ENCODE data around the gene CDK5.

Gene CDK5

DNA sequence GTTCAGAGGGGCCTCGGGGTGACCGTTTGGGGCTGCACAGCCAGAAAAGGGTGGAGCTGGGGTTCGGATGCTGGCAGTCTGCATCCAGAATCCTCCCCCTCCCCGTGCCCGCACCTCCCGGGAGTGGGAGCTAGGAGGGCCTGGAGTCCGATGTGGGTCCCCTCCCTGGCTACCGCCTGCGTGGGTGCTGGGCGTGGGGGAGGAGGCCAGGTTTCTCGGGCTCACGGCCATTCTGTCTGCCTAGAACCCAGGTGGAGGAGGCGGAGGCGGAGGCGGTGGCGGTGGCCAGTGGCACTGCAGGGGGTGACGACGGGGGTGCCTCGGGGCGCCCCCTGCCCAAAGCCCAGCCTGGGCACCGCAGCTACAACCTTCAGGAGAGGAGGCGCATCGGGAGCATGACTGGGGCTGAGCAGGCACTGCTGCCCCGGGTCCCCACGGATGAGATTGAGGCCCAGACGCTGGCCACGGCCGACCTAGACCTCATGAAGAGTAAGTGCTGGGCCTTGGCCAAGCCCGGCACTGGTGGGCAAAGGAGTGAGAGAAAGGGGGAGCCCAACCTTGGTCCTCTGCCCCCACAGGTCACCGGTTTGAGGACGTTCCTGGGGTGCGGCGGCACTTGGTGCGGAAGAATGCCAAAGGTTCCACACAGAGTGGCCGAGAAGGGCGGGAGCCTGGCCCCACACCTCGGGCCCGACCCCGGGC lies 8.7 kb upstream of the CDK5 start:
- TF ChIP-seq, protein P1, sequence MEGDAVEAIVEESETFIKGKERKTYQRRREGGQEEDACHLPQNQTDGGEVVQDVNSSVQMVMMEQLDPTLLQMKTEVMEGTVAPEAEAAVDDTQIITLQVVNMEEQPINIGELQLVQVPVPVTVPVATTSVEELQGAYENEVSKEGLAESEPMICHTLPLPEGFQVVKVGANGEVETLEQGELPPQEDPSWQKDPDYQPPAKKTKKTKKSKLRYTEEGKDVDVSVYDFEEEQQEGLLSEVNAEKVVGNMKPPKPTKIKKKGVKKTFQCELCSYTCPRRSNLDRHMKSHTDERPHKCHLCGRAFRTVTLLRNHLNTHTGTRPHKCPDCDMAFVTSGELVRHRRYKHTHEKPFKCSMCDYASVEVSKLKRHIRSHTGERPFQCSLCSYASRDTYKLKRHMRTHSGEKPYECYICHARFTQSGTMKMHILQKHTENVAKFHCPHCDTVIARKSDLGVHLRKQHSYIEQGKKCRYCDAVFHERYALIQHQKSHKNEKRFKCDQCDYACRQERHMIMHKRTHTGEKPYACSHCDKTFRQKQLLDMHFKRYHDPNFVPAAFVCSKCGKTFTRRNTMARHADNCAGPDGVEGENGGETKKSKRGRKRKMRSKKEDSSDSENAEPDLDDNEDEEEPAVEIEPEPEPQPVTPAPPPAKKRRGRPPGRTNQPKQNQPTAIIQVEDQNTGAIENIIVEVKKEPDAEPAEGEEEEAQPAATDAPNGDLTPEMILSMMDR (IDR thresholded peaks at IDR 0.05): no peak

DNA sequence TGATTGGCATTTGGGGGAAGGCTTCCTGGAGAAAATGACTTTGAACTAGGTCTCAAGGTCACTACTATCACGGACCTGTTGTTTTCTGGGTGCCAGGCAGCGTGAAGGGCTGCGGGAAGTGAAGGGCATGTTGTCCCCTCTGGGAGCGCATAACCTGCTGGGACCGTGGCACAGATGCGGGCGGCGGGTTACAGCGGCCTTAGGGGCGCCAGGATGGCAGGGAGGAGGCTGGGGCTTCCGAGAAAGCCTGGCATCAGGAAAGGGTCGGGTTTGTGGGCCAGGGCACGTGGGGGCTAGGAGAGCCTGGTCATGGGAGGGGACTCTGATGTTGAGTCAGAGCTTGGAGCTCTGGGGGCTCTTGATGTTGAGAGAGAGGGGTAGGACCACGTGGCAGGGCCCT lies 7.8 kb upstream of the CDK5 start:
- TF ChIP-seq, protein P1 (IDR thresholded peaks at IDR 0.05): no peak

DNA sequence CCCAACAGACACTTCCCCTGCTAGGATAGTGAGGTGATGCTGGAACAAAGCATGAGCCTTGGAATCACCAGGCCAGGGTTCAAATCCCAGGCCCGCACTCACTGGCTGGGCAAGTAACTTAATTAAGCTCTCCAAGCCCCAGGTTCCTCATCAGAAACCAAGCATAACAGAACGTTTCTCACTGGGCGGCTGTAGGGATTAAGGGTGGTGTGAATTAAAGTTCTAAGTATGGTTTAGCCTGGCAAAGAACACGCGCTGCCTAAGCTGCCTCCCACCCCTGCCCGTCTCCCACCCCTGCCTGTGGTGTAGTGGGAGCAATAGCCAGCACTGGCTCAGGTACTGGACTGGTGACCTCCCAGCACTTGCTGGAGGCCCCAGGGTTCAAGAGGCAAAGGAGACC lies 7.3 kb upstream of the CDK5 start:
- TF ChIP-seq, protein P1 (IDR thresholded peaks at IDR 0.05): no peak

DNA sequence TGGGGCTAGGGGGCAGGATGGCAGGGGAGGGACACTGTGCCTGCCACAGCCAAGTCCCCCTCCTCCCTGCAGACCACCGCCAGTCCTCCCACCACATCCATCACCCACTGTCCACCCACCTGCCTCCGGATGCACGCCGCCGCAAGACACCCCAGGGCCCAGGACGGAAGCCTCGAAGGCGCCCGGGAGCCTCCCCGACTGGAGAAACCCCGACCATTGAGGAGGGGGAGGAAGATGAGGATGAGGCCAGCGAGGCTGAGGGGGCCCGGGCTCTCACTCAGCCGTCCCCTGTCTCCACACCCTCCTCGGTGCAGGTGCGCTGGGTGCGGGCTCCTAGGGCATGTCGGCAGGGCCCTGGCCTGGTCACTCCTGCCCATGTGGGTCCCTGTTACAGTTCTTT lies 6.8 kb upstream of the CDK5 start:
- TF ChIP-seq, protein P1 (IDR thresholded peaks at IDR 0.05): no peak

DNA sequence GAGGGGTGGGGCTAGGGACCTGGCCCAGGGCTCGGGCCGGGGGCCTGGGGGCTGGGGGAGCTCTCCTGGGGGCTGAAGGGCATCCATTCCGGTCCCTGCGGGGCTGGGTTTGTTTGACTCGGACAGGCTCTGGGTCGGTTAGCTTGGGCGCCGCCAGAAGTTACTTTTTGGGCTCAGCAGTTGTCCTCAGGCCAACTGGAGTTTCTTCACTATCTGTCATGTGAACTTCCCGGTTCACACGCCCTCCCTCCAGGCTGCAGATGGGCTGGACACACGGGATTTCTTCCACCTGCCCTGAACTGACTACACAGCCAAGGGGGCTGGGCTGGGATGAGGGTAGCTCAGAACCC lies 5.5 kb upstream of the CDK5 start:
- TF ChIP-seq, protein P1 (IDR thresholded peaks at IDR 0.05): no peak

DNA sequence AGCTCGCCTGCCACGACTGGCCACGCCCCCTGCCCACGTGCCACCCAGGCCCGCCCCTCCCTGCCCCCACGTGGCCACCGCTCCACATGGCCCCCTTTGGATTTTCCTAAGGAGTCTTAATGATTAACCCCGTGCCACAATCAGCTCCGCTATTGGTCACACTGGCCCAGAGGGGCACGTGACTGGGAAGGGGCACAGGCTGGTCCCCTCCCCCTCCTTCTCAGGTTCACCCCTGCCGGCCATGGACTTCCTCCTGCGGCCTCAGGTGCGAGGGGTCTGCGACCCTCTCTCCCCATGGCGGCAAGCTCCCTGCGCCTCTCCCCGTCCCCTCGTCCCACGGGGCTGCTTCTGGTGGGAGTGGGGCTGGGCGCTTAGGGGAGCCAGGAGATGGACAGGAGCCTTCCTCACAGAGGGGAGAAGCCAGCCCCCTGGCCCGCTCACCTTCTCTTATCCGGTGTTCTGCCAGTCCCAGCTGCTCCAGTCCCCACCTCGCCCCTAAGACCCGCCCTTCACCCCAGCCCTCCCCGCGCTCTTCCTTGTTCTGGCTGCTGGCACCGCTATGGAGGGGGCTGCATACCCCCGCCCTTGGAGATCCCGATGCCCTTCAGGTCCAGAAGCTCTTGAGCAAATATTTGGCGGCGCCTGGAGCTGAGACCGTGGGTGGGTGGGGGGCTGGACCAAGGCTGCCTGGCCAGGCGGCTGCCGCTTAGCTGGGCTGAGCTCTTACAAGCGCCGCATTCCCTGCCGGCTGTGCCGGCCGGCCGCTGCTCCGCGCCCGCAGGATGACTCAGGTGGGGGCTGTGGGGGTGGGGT lies 4.9 kb upstream of the CDK5 start:
- TF ChIP-seq, protein P1 (IDR thresholded peaks at IDR 0.05): no peak

DNA sequence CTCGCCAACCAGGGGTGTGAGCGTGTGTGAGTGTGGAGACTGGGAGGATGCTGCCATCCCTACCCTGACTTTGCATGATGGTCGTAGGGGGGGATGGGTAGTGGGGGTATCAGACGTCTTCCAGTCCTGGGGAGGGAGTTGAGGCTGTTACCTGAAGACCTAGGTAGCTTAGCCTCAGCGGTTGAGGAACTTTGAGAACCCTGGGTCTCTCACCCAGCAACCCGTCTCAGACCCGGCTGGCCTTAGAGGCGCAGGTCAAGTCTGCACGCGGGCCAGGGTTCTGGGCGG lies 4.4 kb upstream of the CDK5 start:
- TF ChIP-seq, protein P1 (IDR thresholded peaks at IDR 0.05): no peak

Measured in LNCAP (cell line).